AG04450 (cell line): ENCODE measurements around the gene ZFYVE28. TPM values are rescaled to one million over a fixed set of nuclear protein-coding genes. Genes with fewer than 3 reads are reported as not detected.

Experiments used
- CTCF ChIA-PET: fragments of 300-600, 350-600 bp; formaldehyde crosslinking; extraction: SDS; loops from one replicate; lab custom pipeline; 2022; ENCODE audit warnings: antibody characterized with exemption, inconsistent platforms; lab: Charles Lee
- POLR2A ChIA-PET: fragments of 350-600 bp; formaldehyde crosslinking; extraction: SDS; loops from one replicate; lab custom pipeline; 2021; ENCODE audit warnings: antibody characterized with exemption, inconsistent platforms; lab: Yijun Ruan, JAX
- DNase-seq: peaks from one replicate; pipeline ENCODE4 v3.0.0-alpha.2; 2011; ENCODE audit warnings: low read depth, low spot score
- H3K27ac ChIP-seq: one replicate; pipeline ENCODE4 v1.5.1; 2012; ENCODE audit warnings: low read depth, low read length, control low read depth
- H3K27me3 ChIP-seq: one replicate; pipeline ENCODE4 v1.6.0; 2012; ENCODE audit warnings: low read length; ENCODE audit not compliant: control insufficient read depth, insufficient read depth
- H3K4me3 ChIP-seq: 2 replicates; pipeline ENCODE4 v1.5.1; 2011; ENCODE audit warnings: mild to moderate bottlenecking, low read depth, low read length, control low read depth
- H3K9me3 ChIP-seq: 2 replicates; pipeline ENCODE4 v1.5.1; 2012; ENCODE audit warnings: low read length; ENCODE audit not compliant: control insufficient read depth, insufficient read depth
- polyA plus RNA-seq: library from polyadenylated mRNA; depleted of rRNA; stranded (reverse); fragments of >200 nt; gene quantifications from 2 replicates; pipeline ENCODE4 v1.2.3, GENCODE V29; 2011
- TF ChIP-seq, protein P1 (sequence below): IDR thresholded peaks from 2 replicates; pipeline ENCODE4 v1.5.1; 2011; ENCODE audit warnings: low read depth, low read length, control low read depth, inconsistent platforms

ZFYVE28 gene
- polyA plus RNA-seq, 1 experiment = 2.2 TPM

DNA sequence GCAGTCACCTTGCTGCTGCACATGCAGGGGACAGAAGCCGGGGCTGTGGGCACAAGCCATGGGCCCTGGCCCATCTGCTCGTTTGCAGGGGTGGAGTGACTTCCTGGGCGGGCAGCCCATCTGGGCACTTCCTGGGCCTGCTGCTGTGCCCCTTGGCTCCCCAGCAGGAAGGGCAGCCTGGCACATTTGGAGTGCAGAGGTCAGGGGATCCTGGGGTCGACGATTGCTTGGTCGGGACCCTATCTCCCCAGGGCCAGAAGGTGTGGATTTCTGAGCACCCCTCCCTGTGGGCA lies 145.7 kb downstream of the ZFYVE28 start:
- CTCF ChIA-PET = no interaction called here
- Histone ChIP-seq H3K9me3 (no peaks in the 10 kb centered on the region; the same call in 1 of the 2 replicates), H3K27ac (no peak overlapping the region), H3K27me3 (peaks cover 7% of the 10 kb centered on the region), H3K4me3 (no peak overlapping the region)
- DNase-seq = no peak
- POLR2A ChIA-PET = no interaction called here
- TF ChIP-seq, protein P1, sequence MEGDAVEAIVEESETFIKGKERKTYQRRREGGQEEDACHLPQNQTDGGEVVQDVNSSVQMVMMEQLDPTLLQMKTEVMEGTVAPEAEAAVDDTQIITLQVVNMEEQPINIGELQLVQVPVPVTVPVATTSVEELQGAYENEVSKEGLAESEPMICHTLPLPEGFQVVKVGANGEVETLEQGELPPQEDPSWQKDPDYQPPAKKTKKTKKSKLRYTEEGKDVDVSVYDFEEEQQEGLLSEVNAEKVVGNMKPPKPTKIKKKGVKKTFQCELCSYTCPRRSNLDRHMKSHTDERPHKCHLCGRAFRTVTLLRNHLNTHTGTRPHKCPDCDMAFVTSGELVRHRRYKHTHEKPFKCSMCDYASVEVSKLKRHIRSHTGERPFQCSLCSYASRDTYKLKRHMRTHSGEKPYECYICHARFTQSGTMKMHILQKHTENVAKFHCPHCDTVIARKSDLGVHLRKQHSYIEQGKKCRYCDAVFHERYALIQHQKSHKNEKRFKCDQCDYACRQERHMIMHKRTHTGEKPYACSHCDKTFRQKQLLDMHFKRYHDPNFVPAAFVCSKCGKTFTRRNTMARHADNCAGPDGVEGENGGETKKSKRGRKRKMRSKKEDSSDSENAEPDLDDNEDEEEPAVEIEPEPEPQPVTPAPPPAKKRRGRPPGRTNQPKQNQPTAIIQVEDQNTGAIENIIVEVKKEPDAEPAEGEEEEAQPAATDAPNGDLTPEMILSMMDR = no peak

DNA sequence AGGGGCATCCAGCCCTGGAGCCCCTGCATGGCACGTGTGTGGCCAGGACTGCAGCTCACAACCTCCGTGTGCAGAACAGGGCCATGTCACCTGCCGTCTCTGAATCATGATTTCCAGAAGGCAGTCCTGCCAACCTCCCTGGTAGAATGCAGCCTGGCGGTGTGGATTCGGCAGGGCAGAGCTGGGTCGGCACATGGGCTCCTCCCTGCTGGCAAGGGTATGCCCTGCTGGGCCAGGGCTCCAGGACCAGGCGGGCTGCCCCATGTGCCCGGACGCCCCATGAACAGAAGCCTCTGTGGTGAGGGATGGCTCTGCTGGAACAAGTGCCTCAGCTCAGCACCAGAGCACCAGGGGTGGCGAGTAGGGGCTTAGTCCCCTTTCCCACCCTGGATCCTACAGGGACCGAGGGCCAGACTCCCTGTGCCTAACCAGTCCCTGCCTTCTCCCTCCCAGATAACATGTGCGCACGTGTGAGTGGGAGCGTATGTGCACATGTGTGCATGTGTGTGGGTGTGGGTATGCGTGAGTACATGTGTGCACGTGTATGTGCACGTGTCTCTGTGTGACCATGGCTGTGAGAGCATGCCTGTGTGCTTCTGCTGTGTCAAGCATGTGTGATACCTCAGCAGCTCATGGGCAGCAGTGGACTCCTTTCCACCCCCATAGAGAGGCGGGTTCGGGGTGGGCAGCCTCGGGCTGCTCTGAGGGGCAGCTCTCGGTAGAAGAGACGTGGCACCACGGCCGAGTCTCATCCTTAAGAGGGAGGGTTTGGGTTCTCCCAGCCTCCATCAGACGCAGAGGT lies 146.2 kb downstream of the ZFYVE28 start:
- ChIA-PET POLR2A (interaction anchor here (1.8 kb wide), 1 partner anchor 10 kb away, joined by 4 read pairs; the partner anchor contains the start of gene MXD4), CTCF (no interaction called here)
- TF ChIP-seq, protein P1 = no peak
- no peak for DNase-seq
- Histone ChIP-seq H3K27me3 (peaks cover 7% of the 10 kb centered on the region), H3K4me3 (no peak overlapping the region), H3K9me3 (no peaks in the 10 kb centered on the region; the same call in 1 of the 2 replicates), H3K27ac (no peak overlapping the region)

GRCh38 chr4:2271279-2272025 lies 147.0 kb downstream of the ZFYVE28 start:
- ChIA-PET CTCF (no interaction called here), POLR2A (interaction anchor here (1.8 kb wide), 1 partner anchor 9 kb away, joined by 4 read pairs; the partner anchor contains the start of gene MXD4)
- no peak for DNase-seq
- Histone ChIP-seq H3K27ac (no peak overlapping the region), H3K9me3 (no peaks in the 10 kb centered on the region; the same call in 1 of the 2 replicates), H3K4me3 (no peak overlapping the region), H3K27me3 (peaks cover 7% of the 10 kb centered on the region)
- TF ChIP-seq, protein P1 = no peak

- TF ChIP-seq, protein P1 = no peak
- no peak for DNase-seq
- POLR2A ChIA-PET = interaction anchor here (1.8 kb wide), 1 partner anchor 8 kb away, joined by 4 read pairs; the partner anchor contains the start of gene MXD4
- Histone ChIP-seq H3K27me3 (peaks cover 2% of the 10 kb centered on the region), H3K27ac (no peak overlapping the region), H3K9me3 (no peaks in the 10 kb centered on the region; the same call in 1 of the 2 replicates), H3K4me3 (no peak overlapping the region)
- CTCF ChIA-PET = no interaction called here
Observed at GRCh38 chr4:2270341-2271165, 147.9 kb downstream of the ZFYVE28 start.
